GM18868 (cell line): Measurements from ENCODE around the gene APEX1.
"Not testable (repeated sequence)": the region's sequence is repeated elsewhere in the genome, so short reads cannot be mapped to it uniquely, and the experiment has no call there.

ENCODE experiments used
- ATAC-seq: cut with Tn5 transposase; IDR thresholded peaks from one replicate; pipeline ENCODE4 v1.9.1; 2021; ENCODE audit warnings: mild to moderate bottlenecking, moderate library complexity; ENCODE audit not compliant: unreplicated experiment

Gene APEX1

GRCh38 chr14:20472536-20473169 lies 17.6 kb downstream of the APEX1 start:
- no peak for ATAC-seq

DNA sequence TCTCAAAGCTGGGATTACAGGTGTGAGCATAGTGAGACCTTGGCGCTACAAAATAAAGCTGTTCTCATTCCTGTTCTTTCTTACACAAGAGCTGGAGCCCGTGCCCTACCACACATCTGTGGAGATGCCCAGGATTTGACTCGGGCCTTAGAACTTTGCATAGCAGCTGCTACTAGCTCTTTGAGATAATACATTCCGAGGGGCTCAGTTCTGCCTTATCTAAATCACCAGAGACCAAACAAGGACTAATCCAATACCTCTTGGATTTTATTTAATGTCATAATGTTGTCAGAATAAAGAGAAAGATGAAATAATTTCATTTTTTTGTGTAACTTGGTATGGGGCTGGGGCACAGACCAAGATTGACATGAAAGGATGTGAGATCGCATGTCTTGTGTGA lies 21.8 kb downstream of the APEX1 start:
- ATAC-seq: no peak

DNA sequence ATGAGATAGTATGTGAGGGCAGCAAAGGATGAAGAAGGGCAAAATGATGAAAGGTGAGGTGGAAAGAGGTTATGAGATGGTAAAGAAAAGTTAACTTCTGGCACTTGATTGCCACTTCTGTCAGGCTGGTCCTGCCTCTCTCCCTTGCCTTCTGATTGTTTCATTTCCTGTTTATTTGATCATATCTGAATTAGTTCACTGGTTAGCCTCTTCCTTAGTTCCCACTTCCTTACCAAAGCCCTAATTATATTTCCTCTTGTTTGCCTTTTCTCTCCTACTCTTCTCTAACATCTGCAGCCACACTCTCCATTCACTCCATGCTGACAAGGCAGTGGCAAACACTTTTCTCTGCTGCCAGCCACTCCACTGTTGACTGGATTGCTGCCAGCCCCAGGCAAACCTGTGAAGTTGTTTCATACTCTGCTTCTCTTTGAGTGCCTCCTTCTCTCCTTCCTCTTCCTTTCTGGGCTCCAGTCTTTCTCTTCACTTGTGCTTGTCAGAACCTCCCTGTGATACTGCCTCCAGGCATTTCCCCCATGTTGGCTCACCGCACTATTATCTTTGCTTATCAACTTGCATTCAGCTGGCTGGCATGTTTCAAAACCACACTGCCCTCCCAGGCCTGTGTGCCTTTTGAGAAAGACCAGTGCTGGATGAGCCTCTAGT lies 22.3 kb downstream of the APEX1 start:
- no peak for ATAC-seq

DNA sequence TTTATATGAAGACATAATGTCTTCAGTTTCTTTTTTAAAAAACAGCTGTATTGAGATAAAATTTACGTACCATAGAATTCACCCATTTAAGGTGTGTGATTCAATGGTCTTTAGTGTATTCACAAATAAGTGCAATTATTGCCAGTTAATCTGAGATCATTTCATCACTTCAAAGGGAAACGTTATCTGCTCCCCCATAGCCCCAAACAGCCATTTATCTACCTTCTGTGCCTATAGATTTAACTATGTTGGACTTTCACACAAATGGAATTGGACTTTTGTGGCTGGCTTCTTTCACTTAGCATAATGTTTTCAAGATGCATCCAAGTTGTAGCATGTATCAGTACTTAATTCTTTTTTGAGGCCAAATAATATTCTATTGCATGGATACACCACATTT lies 23.9 kb downstream of the APEX1 start:
- ATAC-seq: no peak

DNA sequence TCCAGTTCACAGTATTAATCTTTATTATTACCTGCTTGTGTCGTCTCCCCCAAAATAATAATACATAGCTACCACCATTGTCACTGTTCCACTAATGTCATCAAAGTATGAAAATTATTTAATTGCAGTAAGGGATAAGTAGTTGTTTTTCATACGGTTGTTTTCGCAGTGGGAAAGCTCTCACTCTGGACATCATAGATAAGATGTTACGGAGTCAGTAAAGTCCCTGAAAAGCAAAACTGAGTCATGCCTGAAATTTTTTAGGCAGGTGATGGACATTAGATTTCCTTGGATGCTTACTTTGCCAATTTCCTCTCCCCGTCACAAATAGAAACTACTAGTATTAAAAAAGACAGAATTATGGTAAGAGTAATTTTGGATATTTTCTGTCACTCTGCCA lies 27.4 kb downstream of the APEX1 start:
- no peak for ATAC-seq

- no peak for ATAC-seq
Observed at GRCh38 chr14:20485900-20486299, 30.9 kb downstream of the APEX1 start.

DNA sequence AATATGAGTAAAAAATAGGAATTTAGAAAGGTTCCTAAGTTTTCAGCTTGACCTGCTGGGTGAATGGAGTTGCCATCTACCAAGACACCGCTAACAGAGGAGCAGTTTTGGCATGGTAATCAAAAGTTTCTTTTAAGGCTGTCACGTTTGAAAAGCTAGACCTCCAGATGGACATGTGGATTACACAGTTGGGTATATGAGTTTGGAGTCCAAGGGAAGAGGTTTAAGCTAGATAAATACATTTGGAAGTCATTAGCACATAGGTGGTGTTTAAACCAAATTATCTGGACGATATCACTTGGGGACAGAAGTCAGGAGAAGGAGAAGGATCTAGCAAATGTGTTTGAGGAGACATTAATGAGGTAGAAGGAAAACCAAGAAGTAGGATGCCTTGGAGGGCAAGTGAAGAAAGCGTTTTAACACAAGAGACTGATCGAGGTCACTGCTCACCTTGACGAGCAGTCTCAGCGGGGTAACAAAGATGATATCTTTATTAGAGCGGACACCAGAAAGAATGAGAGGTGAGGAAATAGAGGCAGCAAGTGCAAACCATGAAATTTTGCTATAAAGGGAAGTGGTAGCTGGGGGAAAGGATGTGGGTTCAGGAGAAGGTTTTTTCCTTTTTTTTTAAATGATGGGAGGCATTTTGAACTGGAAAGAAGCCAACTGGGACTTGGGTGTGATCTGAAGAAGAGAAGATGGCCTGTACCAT lies 31.8 kb downstream of the APEX1 start:
- no peak for ATAC-seq

- ATAC-seq: no peak
Observed at GRCh38 chr14:20487396-20487725, 32.3 kb downstream of the APEX1 start.

DNA sequence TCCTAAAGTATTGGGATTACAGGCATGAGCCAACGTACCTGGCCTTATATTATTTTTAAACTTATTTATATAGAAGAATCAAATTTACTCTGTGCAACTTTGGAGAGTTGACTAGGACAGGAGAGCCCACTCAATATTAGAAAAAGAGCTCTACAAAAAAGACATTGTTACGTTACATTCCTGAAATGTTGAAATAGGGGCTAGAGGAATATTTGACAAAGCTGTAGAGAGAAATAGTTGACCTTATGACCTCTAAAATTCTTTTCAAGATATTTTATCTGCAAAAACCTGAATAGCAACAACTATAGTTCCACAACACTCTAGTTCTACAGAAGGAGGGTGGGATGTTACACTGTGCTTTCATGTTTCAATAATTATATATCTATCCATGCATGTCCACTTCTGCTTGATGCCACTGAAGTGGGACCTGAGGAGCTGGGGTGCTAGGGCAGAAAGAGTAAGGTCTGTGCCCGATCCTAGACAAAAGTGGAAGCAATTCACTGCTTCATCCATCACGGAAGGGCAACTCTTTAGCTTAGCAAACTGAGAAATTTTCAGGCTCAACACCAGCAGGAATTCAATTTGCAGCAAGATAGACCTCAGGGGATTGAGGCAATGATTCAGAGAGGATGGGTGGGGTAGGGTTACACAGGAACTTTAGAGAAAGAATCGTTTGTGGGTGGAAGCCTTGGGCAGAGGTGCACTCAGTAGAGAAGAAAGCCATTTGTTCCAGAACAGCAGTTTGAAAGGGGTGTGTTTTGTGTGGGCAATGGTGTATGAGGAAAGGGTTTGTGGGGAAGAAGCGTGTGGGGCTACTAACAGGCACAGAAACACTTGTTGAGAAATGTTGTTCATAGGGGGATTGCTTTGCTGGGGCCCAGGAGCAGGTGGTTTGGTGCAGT lies 34.3 kb downstream of the APEX1 start:
- ATAC-seq: peak; percentile 52

- ATAC-seq: no peak
Observed at GRCh38 chr14:20490563-20490962, 35.5 kb downstream of the APEX1 start.

DNA sequence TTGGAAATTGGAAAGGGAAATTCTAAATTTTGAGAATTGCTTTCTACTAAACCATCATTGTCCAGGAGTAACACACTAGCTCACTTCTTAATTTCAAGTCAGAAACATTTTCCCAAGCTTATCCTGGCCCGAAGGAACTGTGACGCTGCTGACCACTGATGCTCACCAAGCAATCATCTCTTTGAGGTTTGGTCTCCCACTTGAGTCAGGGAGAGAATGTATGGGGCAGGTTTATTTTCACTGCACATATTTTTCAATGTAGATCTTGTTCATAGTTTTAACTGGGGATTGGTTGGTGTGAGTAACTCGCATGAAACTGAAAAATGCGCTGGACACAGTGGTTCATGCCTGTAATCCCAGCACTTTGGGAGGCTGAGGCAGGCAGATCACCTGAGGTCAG lies 37.5 kb downstream of the APEX1 start:
- no peak for ATAC-seq

- ATAC-seq: no peak
Observed at GRCh38 chr14:20493634-20494033, 38.6 kb downstream of the APEX1 start.

GRCh38 chr14:20494935-20495766 lies 40.1 kb downstream of the APEX1 start:
- no peak for ATAC-seq

- no peak for ATAC-seq
Observed at GRCh38 chr14:20498622-20499021, 43.6 kb downstream of the APEX1 start.

- no peak for ATAC-seq
Observed at GRCh38 chr14:20499108-20499507, 44.1 kb downstream of the APEX1 start.

DNA sequence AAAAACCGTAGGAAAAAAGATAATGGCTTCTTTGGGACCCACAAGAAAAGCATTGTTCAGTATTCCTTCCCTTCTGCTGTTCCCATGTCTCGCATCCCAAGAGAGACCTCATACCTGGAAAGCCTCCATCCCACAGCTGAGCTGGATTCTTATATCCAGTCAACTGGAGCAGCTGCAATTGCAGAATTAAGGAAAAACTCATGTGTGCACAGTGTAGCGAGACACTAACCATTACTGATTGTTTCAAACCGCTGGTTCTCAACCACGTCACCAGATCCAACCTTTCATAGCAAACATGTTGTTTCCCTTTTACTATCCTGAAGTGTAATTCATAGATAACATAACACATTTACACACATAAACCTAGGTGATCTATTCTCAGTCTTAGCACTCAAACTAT lies 44.9 kb downstream of the APEX1 start:
- ATAC-seq: no peak

DNA sequence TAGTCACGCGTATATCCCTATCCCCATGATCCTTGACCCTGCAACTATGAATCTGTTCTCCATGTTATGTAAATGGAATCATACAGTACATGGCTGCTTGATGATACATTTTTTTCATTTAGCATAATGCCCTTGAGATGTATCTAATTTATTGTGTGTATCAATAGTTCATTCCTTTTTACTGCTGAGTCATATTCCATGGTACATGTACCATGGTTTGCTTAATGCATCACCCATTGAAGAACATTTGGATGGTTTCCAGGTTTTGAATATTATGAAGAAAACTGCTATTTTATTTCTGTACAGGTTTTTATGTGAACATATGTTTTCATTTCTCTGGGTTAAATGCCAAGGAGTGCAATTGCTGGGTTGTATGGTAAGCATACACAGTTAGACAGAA lies 46.3 kb downstream of the APEX1 start:
- no peak for ATAC-seq

DNA sequence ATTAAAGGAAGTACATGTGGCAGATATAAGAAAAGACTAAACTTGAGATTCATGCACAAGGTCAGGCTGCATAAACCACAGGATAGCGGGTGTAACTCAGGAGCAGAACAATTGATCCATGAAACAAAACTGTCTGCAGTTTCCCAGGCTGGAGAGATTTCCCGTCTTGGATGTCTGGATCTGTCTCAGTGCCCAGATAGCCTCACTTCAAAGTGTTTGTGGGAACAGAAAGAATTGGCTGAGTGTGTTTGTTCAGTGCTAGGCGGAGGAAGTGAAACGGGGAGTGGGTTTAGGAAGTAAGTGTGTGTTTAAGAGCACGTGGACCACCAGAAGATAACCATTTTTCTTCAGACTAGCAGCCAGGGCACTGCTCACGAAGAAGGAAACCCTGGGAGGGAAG lies 48.9 kb downstream of the APEX1 start:
- no peak for ATAC-seq

GRCh38 chr14:20506276-20506675 lies 51.2 kb downstream of the APEX1 start:
- not testable (repeated sequence) for ATAC-seq

GRCh38 chr14:20506752-20507151 lies 51.7 kb downstream of the APEX1 start:
- not testable (repeated sequence) for ATAC-seq
